ENCODE measurements around the gene NFASC.

Gene NFASC

DNA sequence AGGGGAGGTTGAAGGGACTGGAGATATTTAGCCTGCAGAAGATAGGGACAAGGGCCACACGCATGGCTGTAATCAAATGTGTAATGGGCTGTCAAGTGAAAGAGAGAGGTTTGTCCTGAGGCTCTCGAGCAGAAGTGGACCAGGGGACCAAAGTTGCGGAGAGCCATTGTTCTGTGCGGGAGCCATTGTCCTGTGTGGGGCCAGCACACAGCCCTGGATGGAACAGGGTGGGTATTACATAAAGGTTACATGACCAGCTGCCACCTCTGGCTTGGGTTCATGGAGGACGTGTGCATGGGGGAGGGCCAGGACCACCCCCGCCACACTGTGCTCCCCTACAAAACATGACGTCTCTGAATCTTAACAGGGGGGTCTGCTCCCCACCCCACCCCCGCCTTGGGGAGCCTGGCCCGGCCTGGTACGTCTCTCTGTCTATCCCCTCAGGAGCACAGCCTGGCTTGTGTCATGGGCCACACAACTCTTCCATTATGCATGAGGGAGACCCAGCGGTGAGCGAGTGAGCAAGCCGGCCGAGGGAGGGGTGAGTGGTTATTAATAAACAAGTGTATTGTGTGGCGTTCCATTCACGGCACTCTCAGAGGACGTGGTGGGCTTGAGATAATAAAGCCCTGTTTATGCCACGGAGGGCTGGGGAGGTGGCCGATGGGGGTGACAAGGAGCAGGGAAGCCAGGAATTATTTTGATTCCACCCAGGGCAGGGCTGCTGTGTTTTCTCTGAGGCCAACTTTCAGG is at the start of gene NFASC:
TSS of gene NFASC (plus strand) at position 703 of the 753 bp plus-strand sequence. CDS start 73,454 bp downstream, outside the sequence.
- no peaks in the 10 kb centered on the region for H3K79me2 ChIP-seq (ENCODE audit: low read length)

DNA sequence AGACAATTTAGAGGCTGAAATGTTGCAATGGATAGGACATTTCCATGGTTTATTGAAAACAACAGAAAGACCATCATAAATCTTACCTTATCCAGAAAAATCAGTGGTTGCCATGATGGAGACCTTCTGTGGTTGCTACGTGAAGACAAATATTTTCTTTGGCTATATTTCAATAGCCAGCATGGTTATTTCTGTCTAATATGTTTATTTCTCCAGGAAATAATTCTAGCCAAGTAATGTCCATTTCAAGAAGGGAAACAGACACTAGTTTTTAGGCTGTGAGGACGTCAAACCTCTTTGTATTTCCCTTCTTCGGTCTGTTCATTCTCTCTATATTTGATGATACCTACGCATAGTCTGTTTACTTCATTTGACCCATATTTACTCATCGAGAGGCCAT is 49.2 kb upstream of the NFASC start:
- H3K9ac ChIP-seq (ENCODE audit: low read length) = no peak overlapping the region
- no peak overlapping the region for H3K27ac ChIP-seq (ENCODE audit: low read length)
- H3K27me3 ChIP-seq (ENCODE audit: low read depth, low read length) = peaks cover 45% of the 10 kb centered on the region
- H3K4me2 ChIP-seq (ENCODE audit: low read length) = no peak overlapping the region
- H2AFZ ChIP-seq (ENCODE audit: low read depth, low read length) = no peak overlapping the region
- H3K4me3 ChIP-seq (ENCODE audit: low read length) = no peak overlapping the region
- H3K36me3 ChIP-seq (replicated peaks; ENCODE audit: low read depth, low read length) = no peaks in the 10 kb centered on the region
- no peaks in the 10 kb centered on the region for H3K79me2 ChIP-seq (ENCODE audit: low read length)
- H3K4me1 ChIP-seq (ENCODE audit: low read length) = no peaks in the 10 kb centered on the region
- TF ChIP-seq, protein P1, sequence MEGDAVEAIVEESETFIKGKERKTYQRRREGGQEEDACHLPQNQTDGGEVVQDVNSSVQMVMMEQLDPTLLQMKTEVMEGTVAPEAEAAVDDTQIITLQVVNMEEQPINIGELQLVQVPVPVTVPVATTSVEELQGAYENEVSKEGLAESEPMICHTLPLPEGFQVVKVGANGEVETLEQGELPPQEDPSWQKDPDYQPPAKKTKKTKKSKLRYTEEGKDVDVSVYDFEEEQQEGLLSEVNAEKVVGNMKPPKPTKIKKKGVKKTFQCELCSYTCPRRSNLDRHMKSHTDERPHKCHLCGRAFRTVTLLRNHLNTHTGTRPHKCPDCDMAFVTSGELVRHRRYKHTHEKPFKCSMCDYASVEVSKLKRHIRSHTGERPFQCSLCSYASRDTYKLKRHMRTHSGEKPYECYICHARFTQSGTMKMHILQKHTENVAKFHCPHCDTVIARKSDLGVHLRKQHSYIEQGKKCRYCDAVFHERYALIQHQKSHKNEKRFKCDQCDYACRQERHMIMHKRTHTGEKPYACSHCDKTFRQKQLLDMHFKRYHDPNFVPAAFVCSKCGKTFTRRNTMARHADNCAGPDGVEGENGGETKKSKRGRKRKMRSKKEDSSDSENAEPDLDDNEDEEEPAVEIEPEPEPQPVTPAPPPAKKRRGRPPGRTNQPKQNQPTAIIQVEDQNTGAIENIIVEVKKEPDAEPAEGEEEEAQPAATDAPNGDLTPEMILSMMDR (IDR thresholded peaks at IDR 0.05; ENCODE audit: low read depth, low read length) = no peak
- TF ChIP-seq EZH2phosphoT487 (IDR thresholded peaks at IDR 0.05; ENCODE audit: low read depth) = no peak
- H4K20me1 ChIP-seq (ENCODE audit: insufficient read depth, low read length) = no peaks in the 10 kb centered on the region
- H3K9me3 ChIP-seq (ENCODE audit: insufficient read depth, low read length) = no peaks in the 10 kb centered on the region

More for the DNA sequence above, at the start of gene NFASC:
- peaks cover 6% of the 10 kb centered on the region for H3K27me3 ChIP-seq (ENCODE audit: low read depth, low read length)
- H3K4me1 ChIP-seq (ENCODE audit: low read length) = peaks cover 3% of the 10 kb centered on the region; the same call in 1 of the 2 replicates
- H3K9me3 ChIP-seq (ENCODE audit: insufficient read depth, low read length) = no peaks in the 10 kb centered on the region
- no peak within 1 kb of the TSS for H3K27ac ChIP-seq (ENCODE audit: low read length)
- H3K9ac ChIP-seq (ENCODE audit: low read length) = no peak within 1 kb of the TSS
- no peak within 1 kb of the TSS for H2AFZ ChIP-seq (ENCODE audit: low read depth, low read length)
- no peak within 1 kb of the TSS for H3K4me2 ChIP-seq (ENCODE audit: low read length)
- H4K20me1 ChIP-seq (ENCODE audit: insufficient read depth, low read length) = no peaks in the 10 kb centered on the region
- TF ChIP-seq, protein P1 (IDR thresholded peaks at IDR 0.05; ENCODE audit: low read depth, low read length) = no peak
- no peak for TF ChIP-seq EZH2phosphoT487 (IDR thresholded peaks at IDR 0.05; ENCODE audit: low read depth)
- H3K36me3 ChIP-seq (replicated peaks; ENCODE audit: low read depth, low read length) = no peaks in the 10 kb centered on the region
- H3K4me3 ChIP-seq (ENCODE audit: low read length) = no peak within 1 kb of the TSS

DNA sequence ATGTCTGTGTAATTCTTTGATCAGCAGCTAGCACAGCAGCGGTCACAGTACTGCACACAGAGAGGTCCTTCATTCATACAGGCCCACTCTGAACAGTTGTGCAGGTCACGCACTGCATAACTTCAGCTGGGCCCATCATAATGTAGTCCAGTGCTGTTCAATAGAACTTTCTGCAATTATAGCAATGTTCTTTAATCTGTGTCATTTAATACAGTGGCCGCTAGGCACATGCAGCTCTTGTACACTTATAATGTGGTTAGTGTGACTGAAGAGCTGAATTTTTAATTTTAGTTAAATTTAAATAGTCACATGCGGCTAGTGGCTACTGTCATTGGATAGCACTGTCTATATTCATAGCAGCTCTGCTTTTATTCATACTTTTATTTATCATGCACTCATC is 48.7 kb upstream of the NFASC start:
- no peaks in the 10 kb centered on the region for H3K9me3 ChIP-seq (ENCODE audit: insufficient read depth, low read length)
- no peaks in the 10 kb centered on the region for H4K20me1 ChIP-seq (ENCODE audit: insufficient read depth, low read length)
- no peak overlapping the region for H3K9ac ChIP-seq (ENCODE audit: low read length)
- H3K27me3 ChIP-seq (ENCODE audit: low read depth, low read length) = peaks cover 43% of the 10 kb centered on the region
- no peak overlapping the region for H3K27ac ChIP-seq (ENCODE audit: low read length)
- no peak overlapping the region for H3K4me3 ChIP-seq (ENCODE audit: low read length)
- no peaks in the 10 kb centered on the region for H3K79me2 ChIP-seq (ENCODE audit: low read length)
- TF ChIP-seq EZH2phosphoT487 (IDR thresholded peaks at IDR 0.05; ENCODE audit: low read depth) = no peak
- TF ChIP-seq, protein P1 (IDR thresholded peaks at IDR 0.05; ENCODE audit: low read depth, low read length) = no peak
- no peak overlapping the region for H2AFZ ChIP-seq (ENCODE audit: low read depth, low read length)
- H3K4me1 ChIP-seq (ENCODE audit: low read length) = no peaks in the 10 kb centered on the region
- no peak overlapping the region for H3K4me2 ChIP-seq (ENCODE audit: low read length)
- H3K36me3 ChIP-seq (replicated peaks; ENCODE audit: low read depth, low read length) = no peaks in the 10 kb centered on the region

DNA sequence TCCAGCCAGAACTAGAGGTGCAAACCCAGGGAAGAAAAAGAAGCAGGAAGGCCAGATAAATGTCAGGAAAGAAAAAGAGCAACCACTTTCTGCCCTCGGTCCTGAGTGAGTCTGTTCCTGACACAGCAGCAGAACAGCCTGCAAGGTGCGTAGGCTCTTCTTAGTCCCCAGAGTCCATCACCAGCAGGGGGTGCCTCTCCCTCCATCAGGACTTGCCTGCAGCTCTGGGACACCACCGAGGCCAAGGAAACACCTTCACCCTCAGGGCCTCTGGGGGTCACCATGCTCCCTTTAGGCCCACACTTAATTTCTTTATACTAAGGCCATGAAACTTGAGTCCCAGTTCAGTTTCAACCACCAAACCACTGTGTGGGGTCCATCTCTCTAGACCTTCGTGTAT is 43.7 kb upstream of the NFASC start:
- no peak overlapping the region for H3K27ac ChIP-seq (ENCODE audit: low read length)
- H3K4me1 ChIP-seq (ENCODE audit: low read length) = peaks cover 17% of the 10 kb centered on the region
- no peak overlapping the region for H3K4me3 ChIP-seq (ENCODE audit: low read length)
- H3K27me3 ChIP-seq (ENCODE audit: low read depth, low read length) = peaks cover 9% of the 10 kb centered on the region
- H4K20me1 ChIP-seq (ENCODE audit: insufficient read depth, low read length) = no peaks in the 10 kb centered on the region
- TF ChIP-seq, protein P1 (IDR thresholded peaks at IDR 0.05; ENCODE audit: low read depth, low read length) = peak; percentile 76
- TF ChIP-seq EZH2phosphoT487 (IDR thresholded peaks at IDR 0.05; ENCODE audit: low read depth) = no peak
- H2AFZ ChIP-seq (ENCODE audit: low read depth, low read length) = no peak overlapping the region
- no peak overlapping the region for H3K9ac ChIP-seq (ENCODE audit: low read length)
- H3K79me2 ChIP-seq (ENCODE audit: low read length) = no peaks in the 10 kb centered on the region
- H3K9me3 ChIP-seq (ENCODE audit: insufficient read depth, low read length) = no peaks in the 10 kb centered on the region
- no peak overlapping the region for H3K4me2 ChIP-seq (ENCODE audit: low read length)
- H3K36me3 ChIP-seq (replicated peaks; ENCODE audit: low read depth, low read length) = no peaks in the 10 kb centered on the region
